Endothelial cell of umbilical vein (primary cell): Measurements from ENCODE around the gene PRR36. TPM values are rescaled to one million over a fixed set of nuclear protein-coding genes. Genes with fewer than 3 reads are reported as not detected.

ENCODE experiments used
- BruUV-seq: library from RNA; stranded (reverse); fragments of 400-500 nt; replicated peaks from 2 replicates; lab custom pipeline; 2021; lab: Mats Ljungman, UMichigan
- CTCF ChIA-PET: fragments of 300-600, 350-600 bp; sonication (Branson Sonifier 250); formaldehyde crosslinking; loops from one replicate; lab custom pipeline; 2021; ENCODE audit warnings: antibody characterized with exemption, inconsistent platforms; lab: Charles Lee
- POLR2A ChIA-PET: fragments of 300-600, 350-600 bp; sonication (Branson Sonifier 250); formaldehyde crosslinking; loops from one replicate; lab custom pipeline; 2021; ENCODE audit warnings: antibody characterized with exemption, inconsistent platforms; lab: Charles Lee
- DNase-seq: peaks from one replicate; pipeline ENCODE4 v3.0.0-alpha.2; 2011; ENCODE audit warnings: low read depth, low spot score
- FAIRE-seq: peaks from 2 replicates; lab custom pipeline; 2011; peaks lifted over from hg19 to GRCh38; lab: Jason Lieb, UNC
- H2AFZ ChIP-seq: 2 replicates; pipeline ENCODE4 v1.6.0; 2012; ENCODE audit warnings: low read depth, low read length, control low read depth, inconsistent platforms
- H3K27ac ChIP-seq: 2 replicates; pipeline ENCODE4 v1.5.1; 2011; ENCODE audit warnings: low read depth, mild to moderate bottlenecking, control low read depth, low read length, moderate library complexity; ENCODE audit not compliant: insufficient read depth
- H3K27me3 ChIP-seq, 2 experiments: 2 replicates each; pipeline versions ENCODE4 v1.6.0 to v1.6.1; 2011; ENCODE audit warnings: low read length in 2 of 2, mixed read lengths in 1 of 2; ENCODE audit not compliant: control insufficient read depth in 2 of 2, insufficient read depth in 2 of 2
- H3K36me3 ChIP-seq, 2 experiments: 2 replicates in 1 of 2; 3 replicates in 1 of 2; pipeline ENCODE4 v1.5.1; 2011; ENCODE audit warnings: low read length in 2 of 2, mild to moderate bottlenecking in 1 of 2, moderate library complexity in 1 of 2; ENCODE audit not compliant: control insufficient read depth in 2 of 2, insufficient read depth in 2 of 2; ENCODE audit errors: extremely low read depth in 1 of 2
- H3K4me1 ChIP-seq: 3 replicates; pipeline ENCODE4 v1.5.1; 2011; ENCODE audit warnings: mild to moderate bottlenecking, low read length; ENCODE audit not compliant: control insufficient read depth, insufficient read depth; ENCODE audit errors: extremely low read depth
- H3K4me2 ChIP-seq: 2 replicates; pipeline ENCODE4 v1.6.1; 2011; ENCODE audit warnings: low read length, control low read depth, mixed read lengths; ENCODE audit not compliant: insufficient read depth
- H3K4me3 ChIP-seq, 3 experiments: fragments of 200-600 bp in 1 of 3; sonication (generic), shearing (Covaris generic) in 1 of 3; replicated peaks in 1 of 3; 2 replicates each; pipeline ENCODE4 v1.5.1; 2011 to 2016; ENCODE audit warnings: control low read depth in 3 of 3, low read length in 3 of 3, mild to moderate bottlenecking in 2 of 3, inconsistent platforms in 1 of 3, low read depth in 1 of 3, moderate library complexity in 1 of 3; ENCODE audit not compliant: insufficient read depth in 1 of 3
- H3K79me2 ChIP-seq: 2 replicates; pipeline ENCODE4 v1.6.0; 2012; ENCODE audit warnings: low read length, inconsistent platforms; ENCODE audit not compliant: control insufficient read depth, insufficient read depth
- H3K9ac ChIP-seq: replicated peaks from 2 replicates; pipeline ENCODE3; 2011; ENCODE audit warnings: low read length, control low read depth; ENCODE audit not compliant: insufficient read depth; ENCODE audit errors: extremely low read depth
- H3K9me1 ChIP-seq: replicated peaks from 3 replicates; pipeline ENCODE4 v1.6.0; 2011; ENCODE audit warnings: mild to moderate bottlenecking, low read length; ENCODE audit not compliant: control insufficient read depth, insufficient read depth; ENCODE audit errors: extremely low read depth
- H3K9me3 ChIP-seq: replicated peaks from 2 replicates; pipeline ENCODE4 v1.5.1; 2012; ENCODE audit warnings: low read length, inconsistent platforms; ENCODE audit not compliant: control insufficient read depth, insufficient read depth
- H4K20me1 ChIP-seq: replicated peaks from 2 replicates; pipeline ENCODE3; 2011; ENCODE audit warnings: mild to moderate bottlenecking, low read length; ENCODE audit not compliant: control insufficient read depth, insufficient read depth; ENCODE audit errors: extremely low read depth
- EZH2 ChIP-seq: IDR thresholded peaks from 2 replicates; pipeline ENCODE4 v1.6.1; 2012; ENCODE audit warnings: borderline replicate concordance, low read depth, mild to moderate bottlenecking, moderate library complexity, low read length, inconsistent platforms; ENCODE audit not compliant: severe bottlenecking
- GATA2 ChIP-seq: IDR thresholded peaks from 2 replicates; pipeline ENCODE4 v1.7.0; 2011; ENCODE audit warnings: low read depth, mild to moderate bottlenecking, moderate library complexity, mixed read lengths, low read length; ENCODE audit not compliant: insufficient read length, insufficient read depth
- JUN ChIP-seq: IDR thresholded peaks from 2 replicates; pipeline ENCODE4 v1.6.1; 2011; ENCODE audit warnings: borderline replicate concordance, low read depth; ENCODE audit not compliant: insufficient read length, insufficient read depth
- POLR2AphosphoS5 ChIP-seq: IDR thresholded peaks from 2 replicates; pipeline ENCODE4 v1.6.1; 2012; ENCODE audit warnings: low read depth, mild to moderate bottlenecking, control low read depth, low read length, moderate library complexity; ENCODE audit not compliant: insufficient read depth
- dilution Hi-C: fragments of 300-500 bp; cut with MboI; formaldehyde crosslinking; loops from one replicate; pipeline ENCODE4 v1.15.0; 2019; ENCODE audit warnings: low sequenced_read_pairs; ENCODE audit not compliant: extremely low pct_ligation_motif_present
- intact Hi-C: fragments of 100-400 bp; cut with micrococcal nuclease; formaldehyde crosslinking; loops from one replicate; pipeline ENCODE4 v1.10.0; 2022
- polyA plus RNA-seq, 4 experiments: library from polyadenylated mRNA; depleted of rRNA in 3 of 4; stranded (reverse) in 3 of 4; unstranded in 1 of 4; fragments of >200 nt; gene quantifications; 2 replicates each; pipeline versions ENCODE4 v1.2.1 to v1.2.3, GENCODE V29; 2011 to 2012; ENCODE audit warnings: missing spikeins in 1 of 4
- total RNA-seq: library from RNA; stranded (reverse); gene quantifications from 2 replicates; pipeline ENCODE4 v1.2.3, GENCODE V29; 2021

Gene PRR36
- total and polyA plus RNA-seq, 2 donors (not counting 3 experiments of a cell fraction or from before 2014, with no cell fraction given) = not detected

DNA sequence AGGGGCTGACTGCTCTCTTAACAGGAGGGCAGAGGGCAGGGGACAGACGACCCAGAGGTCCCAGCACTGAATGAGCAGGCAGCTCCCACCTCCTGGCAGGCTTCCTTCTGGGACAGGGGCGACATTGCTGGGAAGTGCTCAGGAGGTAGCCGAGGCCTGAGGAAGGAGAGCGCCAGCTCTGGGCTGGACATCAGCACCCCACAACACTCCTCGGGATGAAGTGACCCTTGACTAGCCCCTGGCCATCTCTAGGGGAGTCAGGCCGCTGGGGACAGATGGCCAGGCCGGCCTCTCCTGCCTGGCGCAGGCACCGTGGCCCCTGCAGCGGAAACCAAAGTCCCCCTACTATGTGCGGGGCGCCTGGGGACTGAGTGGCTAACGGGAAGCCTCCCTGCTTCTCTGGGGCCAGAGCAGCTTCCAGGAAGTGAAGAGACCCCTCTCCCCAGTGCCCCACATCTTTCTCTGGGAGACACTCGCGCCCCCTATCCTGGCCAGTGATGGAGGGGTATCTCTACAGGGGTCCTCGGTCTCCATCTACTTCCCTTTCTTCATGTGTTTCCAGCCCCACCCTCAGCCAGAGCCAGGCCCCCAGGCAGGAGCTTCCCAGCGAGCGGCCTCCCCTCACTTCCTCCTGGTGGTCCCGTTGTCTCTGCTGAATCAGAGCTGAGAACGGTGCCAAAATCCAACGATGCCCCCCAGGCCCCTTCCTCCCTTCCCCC lies 10.1 kb downstream of the PRR36 start:
- Histone ChIP-seq H3K27me3 (peaks cover 12 to 21% of the 10 kb centered on the region in 2 experiments), H3K9ac (no peak overlapping the region), H3K79me2 (no peaks in the 10 kb centered on the region), H3K9me3 (no peaks in the 10 kb centered on the region), H3K4me2 (no peak overlapping the region), H3K36me3 (no peaks in the 10 kb centered on the region), H4K20me1 (no peaks in the 10 kb centered on the region), H3K4me3 (no peak overlapping the region), H3K27ac (no peak overlapping the region), H2AFZ (no peak overlapping the region), H3K4me1 (peaks cover 7% of the 10 kb centered on the region), H3K9me1 (no peaks in the 10 kb centered on the region)
- FAIRE-seq = no peak
- ChIA-PET CTCF (interaction anchor here (1.2 kb wide), 1 partner anchor 10 kb away, joined by 3 read pairs; no protein-coding TSS in a partner anchor), POLR2A (no interaction called here)
- dilution Hi-C loops = no loop called here
- BruUV-seq = TSS peak; percentile 19
- intact Hi-C loops = no loop called here
- no peak for DNase-seq
- TF ChIP-seq EZH2 (peak; percentile 62), GATA2 (no peak)

DNA sequence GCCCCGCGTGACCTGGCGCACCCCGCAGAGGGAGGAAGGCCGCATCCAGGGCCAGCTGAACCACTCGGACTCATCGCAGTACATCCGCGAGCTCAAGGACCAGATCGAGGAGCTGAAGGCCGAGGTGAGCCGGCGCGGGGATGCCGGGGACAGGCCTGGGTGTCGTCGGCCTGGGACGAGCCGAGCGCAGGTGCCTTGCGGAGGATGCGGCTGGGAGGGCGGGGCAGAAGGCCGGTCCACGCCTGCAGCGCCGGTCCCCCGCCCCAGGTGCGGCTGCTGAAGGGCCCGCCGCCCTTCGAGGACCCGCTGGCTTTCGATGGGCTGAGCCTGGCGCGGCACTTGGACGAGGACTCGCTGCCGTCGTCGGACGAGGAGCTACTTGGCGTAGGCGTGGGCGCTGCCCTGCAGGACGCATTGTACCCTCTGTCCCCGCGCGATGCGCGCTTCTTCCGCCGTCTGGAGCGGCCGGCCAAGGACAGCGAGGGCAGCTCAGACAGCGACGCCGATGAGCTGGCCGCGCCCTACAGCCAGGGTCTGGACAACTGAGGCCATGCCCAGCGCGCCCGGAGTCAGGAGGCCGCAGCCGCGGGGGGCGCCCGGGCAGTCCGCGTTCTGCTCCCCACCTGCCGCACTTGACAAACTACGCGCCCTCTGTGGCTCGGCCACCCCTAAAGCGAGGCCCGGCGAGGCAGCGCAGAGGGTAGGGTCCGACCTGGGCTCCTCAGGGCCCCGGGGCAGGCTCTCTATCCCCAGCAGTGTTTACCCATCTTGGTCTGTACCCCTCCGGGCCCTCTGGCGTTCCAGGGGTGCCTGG lies 10.8 kb downstream of the PRR36 start:
- Histone ChIP-seq H3K27ac (no peak overlapping the region), H4K20me1 (no peaks in the 10 kb centered on the region), H3K79me2 (no peaks in the 10 kb centered on the region), H3K4me2 (no peak overlapping the region), H3K4me1 (peaks cover under 1% of the 10 kb centered on the region), H2AFZ (no peak overlapping the region), H3K9ac (no peak overlapping the region), H3K9me3 (no peaks in the 10 kb centered on the region), H3K4me3 (no peak overlapping the region), H3K9me1 (no peaks in the 10 kb centered on the region), H3K27me3 (peaks cover 12 to 21% of the 10 kb centered on the region in 2 experiments), H3K36me3 (no peaks in the 10 kb centered on the region)
- dilution Hi-C loops (no loop called here), intact Hi-C loops (no loop called here)
- FAIRE-seq (no peak), DNase-seq (no peak)
- BruUV-seq = no TSS peak
- POLR2A ChIA-PET = no interaction called here
- CTCF ChIA-PET = interaction anchor here (1.2 kb wide), 1 partner anchor 9 kb away, joined by 3 read pairs; no protein-coding TSS in a partner anchor
- TF ChIP-seq JUN (no peak), POLR2AphosphoS5 (no peak), GATA2 (no peak), EZH2 (peak; percentile 78)
